Measurements from ENCODE around the gene DCAF4.
"Not testable (repeated sequence)": the region's sequence is repeated elsewhere in the genome, so short reads cannot be mapped to it uniquely, and the experiment has no call there.

The DCAF4 gene

GRCh38 chr14:72939630-72940029, 13.4 kb downstream of the DCAF4 start:
- no peak for DNase-seq

GRCh38 chr14:72941286-72941985, 15.2 kb downstream of the DCAF4 start:
- DNase-seq, result no peak

- DNase-seq, result no peak
Observed at GRCh38 chr14:72942934-72943333, 16.7 kb downstream of the DCAF4 start.

GRCh38 chr14:72943876-72944430, 17.7 kb downstream of the DCAF4 start:
- DNase-seq, result no peak

- no peak for DNase-seq
Observed at GRCh38 chr14:72945356-72946027, 19.2 kb downstream of the DCAF4 start.

- no peak for DNase-seq
Observed at GRCh38 chr14:72946491-72946890, 20.2 kb downstream of the DCAF4 start.

GRCh38 chr14:72947366-72948160, 21.3 kb downstream of the DCAF4 start:
- DNase-seq, result peak; percentile 26 to 33

GRCh38 chr14:72948481-72949138, 22.3 kb downstream of the DCAF4 start:
- peak; percentile 75 to 77 for DNase-seq

GRCh38 chr14:72952171-72952570, 25.9 kb downstream of the DCAF4 start:
- no peak for DNase-seq

- not testable (repeated sequence) for DNase-seq
Observed at GRCh38 chr14:72956741-72957140, 30.5 kb downstream of the DCAF4 start.

- no peak for DNase-seq
Observed at GRCh38 chr14:72957213-72957612, 30.9 kb downstream of the DCAF4 start.

- no peak for DNase-seq
Observed at GRCh38 chr14:72958548-72958947, 32.3 kb downstream of the DCAF4 start.

GRCh38 chr14:72961016-72961415, 34.8 kb downstream of the DCAF4 start:
- not testable (repeated sequence) for DNase-seq

GRCh38 chr14:72961579-72962335, 35.5 kb downstream of the DCAF4 start:
- no peak for DNase-seq

- not testable (repeated sequence) for DNase-seq
Observed at GRCh38 chr14:72962336-72962754, 36.1 kb downstream of the DCAF4 start.

GRCh38 chr14:72962829-72963312, 36.6 kb downstream of the DCAF4 start:
- no peak for DNase-seq

- DNase-seq, result no peak
Observed at GRCh38 chr14:72965249-72965648, 39.0 kb downstream of the DCAF4 start.

- DNase-seq, result no peak
Observed at GRCh38 chr14:72966038-72966437, 39.8 kb downstream of the DCAF4 start.

- DNase-seq, result no peak
Observed at GRCh38 chr14:72968316-72968715, 42.1 kb downstream of the DCAF4 start.

- DNase-seq, result no peak
Observed at GRCh38 chr14:72970058-72970630, 43.9 kb downstream of the DCAF4 start.

- DNase-seq, result no peak
Observed at GRCh38 chr14:72970824-72971434, 44.7 kb downstream of the DCAF4 start.

All from activated T-cell treated with anti-CD3 and anti-CD28 coated beads, Interleukin-2, amount 50 U/mL, for 48 hours (primary cell).